HEK293 (cell line): ENCODE measurements around the gene SUPT3H.
"Not testable (repeated sequence)": the region's sequence is repeated elsewhere in the genome, so short reads cannot be mapped to it uniquely, and the experiment has no call there.

Experiments used
- CTCF ChIA-PET: fragments of 350-600 bp; formaldehyde crosslinking; extraction: SDS; loops from one replicate; lab custom pipeline; 2021; ENCODE audit warnings: antibody characterized with exemption; lab: Yijun Ruan, JAX
- POLR2A ChIA-PET: fragments of 300-600 bp; formaldehyde crosslinking; extraction: SDS; loops from one replicate; lab custom pipeline; 2020; ENCODE audit warnings: antibody characterized with exemption, inconsistent platforms; lab: Yijun Ruan, JAX
- H3K27ac ChIP-seq: fragments of 200-500 bp; sonication (Bioruptor generic); 2 replicates; pipeline ENCODE4 v1.5.1; 2014; ENCODE audit warnings: low read depth, low read length, control low read depth, inconsistent platforms; ENCODE audit errors: extremely low read depth
- H3K36me3 ChIP-seq, 2 experiments: fragments of 200-500 bp in 1 of 2; sonication (Bioruptor generic) in 1 of 2; 1 replicate in 1 of 2; 2 replicates in 1 of 2; pipeline ENCODE4 v1.5.1; 2014 to 2017; ENCODE audit warnings: inconsistent platforms in 2 of 2, low read length in 2 of 2; ENCODE audit not compliant: control insufficient read depth in 2 of 2, insufficient read depth in 1 of 2
- H3K4me1 ChIP-seq: fragments of 200-500 bp; sonication (Bioruptor generic); 2 replicates; pipeline ENCODE4 v1.5.1; 2014; ENCODE audit warnings: mild to moderate bottlenecking, low read length, inconsistent platforms; ENCODE audit not compliant: control insufficient read depth, insufficient read depth
- H3K4me3 ChIP-seq: 2 replicates; pipeline ENCODE4 v1.5.1; 2011; ENCODE audit warnings: low read depth, mild to moderate bottlenecking, control low read depth, low read length, moderate library complexity
- H3K9me3 ChIP-seq: fragments of 200-500 bp; sonication (Bioruptor generic); 2 replicates; pipeline ENCODE4 v1.5.1; 2014; ENCODE audit warnings: low read depth, low read length, inconsistent platforms; ENCODE audit not compliant: control insufficient read depth, insufficient read depth
- GLIS2 ChIP-seq: fragments of 450-650 bp; formaldehyde crosslinking; IDR thresholded peaks from 2 replicates; pipeline ENCODE4 v1.5.1; 2016; ENCODE audit warnings: missing biosample characterization, missing genetic modification characterization
- HOXC10 ChIP-seq: sonication (generic); formaldehyde crosslinking; IDR thresholded peaks from 2 replicates; pipeline ENCODE4 v1.8.1; 2023; ENCODE audit warnings: mild to moderate bottlenecking, missing genetic modification reagents
- SETDB1 ChIP-seq: IDR thresholded peaks from one replicate; pipeline ENCODE4 v1.6.1; 2017; ENCODE audit warnings: mild to moderate bottlenecking, low read length, moderate library complexity, mixed read lengths; ENCODE audit not compliant: insufficient read length
- SP7 ChIP-seq: fragments of 450-650 bp; formaldehyde crosslinking; IDR thresholded peaks from 2 replicates; pipeline ENCODE4 v1.5.1; 2016; ENCODE audit warnings: missing biosample characterization, missing genetic modification characterization
- YY2 ChIP-seq: fragments of 450-650 bp; formaldehyde crosslinking; IDR thresholded peaks from 2 replicates; pipeline ENCODE4 v1.5.1; 2016; ENCODE audit warnings: missing biosample characterization, missing genetic modification characterization
- ZBTB17 ChIP-seq: fragments of 450-650 bp; formaldehyde crosslinking; IDR thresholded peaks from 2 replicates; pipeline ENCODE4 v1.5.1; 2016; ENCODE audit warnings: missing biosample characterization, missing genetic modification characterization
- ZBTB21 ChIP-seq: fragments of 450-650 bp; formaldehyde crosslinking; IDR thresholded peaks from 2 replicates; pipeline ENCODE4 v1.5.1; 2017; ENCODE audit warnings: missing biosample characterization, missing genetic modification characterization
- ZFHX2 ChIP-seq: fragments of 450-650 bp; formaldehyde crosslinking; conservative IDR thresholded peaks from 2 replicates; pipeline ENCODE4 v1.5.1; 2016; ENCODE audit warnings: missing biosample characterization, missing genetic modification characterization
- ZNF169 ChIP-seq: fragments of 450-650 bp; formaldehyde crosslinking; IDR thresholded peaks from 2 replicates; pipeline ENCODE4 v1.5.1; 2016; ENCODE audit warnings: missing biosample characterization, missing genetic modification characterization
- ZNF473 ChIP-seq: fragments of 450-650 bp; formaldehyde crosslinking; IDR thresholded peaks from 2 replicates; pipeline ENCODE4 v1.5.1; 2017; ENCODE audit warnings: missing biosample characterization, missing genetic modification characterization
- ZNF561 ChIP-seq: fragments of 450-650 bp; IDR thresholded peaks from 2 replicates; pipeline ENCODE4 v1.5.1; 2018; ENCODE audit warnings: missing biosample characterization, missing genetic modification characterization, borderline replicate concordance
- ZNF621 ChIP-seq: fragments of 450-650 bp; formaldehyde crosslinking; IDR thresholded peaks from 2 replicates; pipeline ENCODE4 v1.5.1; 2017; ENCODE audit warnings: missing biosample characterization, missing genetic modification characterization
- ZSCAN16 ChIP-seq: fragments of 450-650 bp; formaldehyde crosslinking; IDR thresholded peaks from 2 replicates; pipeline ENCODE4 v1.5.1; 2016; ENCODE audit warnings: missing biosample characterization, missing genetic modification characterization
- ZSCAN23 ChIP-seq: fragments of 450-650 bp; formaldehyde crosslinking; IDR thresholded peaks from 2 replicates; pipeline ENCODE4 v1.5.1; 2016; ENCODE audit warnings: missing biosample characterization, missing genetic modification characterization
- TF ChIP-seq, protein P1 (sequence below): fragments of 450-650 bp; formaldehyde crosslinking; IDR thresholded peaks from 2 replicates; pipeline ENCODE4 v1.5.1; 2017; ENCODE audit warnings: missing biosample characterization, mild to moderate bottlenecking, missing genetic modification characterization, moderate library complexity
- TF ChIP-seq, protein P2 (sequence below): fragments of 450-650 bp; formaldehyde crosslinking; IDR thresholded peaks from 2 replicates; pipeline ENCODE4 v1.5.1; 2016; ENCODE audit warnings: missing biosample characterization, missing genetic modification characterization
- TF ChIP-seq, protein P3 (sequence below): fragments of 450-650 bp; formaldehyde crosslinking; IDR thresholded peaks from 2 replicates; pipeline ENCODE4 v1.5.1; 2016; ENCODE audit warnings: missing biosample characterization, missing genetic modification characterization
- TF ChIP-seq, protein P4 (sequence below): fragments of 450-650 bp; formaldehyde crosslinking; IDR thresholded peaks from 2 replicates; pipeline ENCODE4 v1.5.1; 2016; ENCODE audit warnings: missing biosample characterization, missing genetic modification characterization

Gene SUPT3H

DNA sequence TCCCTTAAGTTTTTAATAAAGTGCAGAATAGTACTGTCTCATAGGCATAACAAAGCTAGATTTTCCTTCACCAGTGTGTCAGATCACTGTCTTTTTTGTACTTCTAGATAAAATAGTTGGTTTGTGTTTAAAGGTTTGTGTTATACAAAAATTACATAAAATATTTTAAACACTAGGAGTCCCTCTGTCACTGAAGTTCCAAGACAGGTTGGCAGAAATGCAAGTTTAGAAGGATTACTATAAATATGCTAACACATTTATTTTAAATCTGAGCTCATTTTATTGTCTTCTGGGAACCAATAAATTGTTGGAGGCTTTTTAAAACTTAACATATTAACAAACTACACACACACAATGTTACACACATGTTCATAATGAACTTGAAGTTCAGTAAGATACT is 80.4 kb downstream of the SUPT3H start (continued):
- TF ChIP-seq ZSCAN23 (tag by site-specific recombination) (no peak), ZNF473 (tag by site-specific recombination) (no peak), ZBTB21 (tag by site-specific recombination) (no peak), GLIS2 (tag by site-specific recombination) (no peak), ZFHX2 (tag by site-specific recombination) (no peak), ZNF621 (tag by site-specific recombination) (no peak), ZNF561 (tag by site-specific recombination) (no peak), SETDB1 (no peak), HOXC10 (CRISPR knock-in tag) (no peak), ZNF169 (tag by site-specific recombination) (no peak)
- TF ChIP-seq, protein P1, sequence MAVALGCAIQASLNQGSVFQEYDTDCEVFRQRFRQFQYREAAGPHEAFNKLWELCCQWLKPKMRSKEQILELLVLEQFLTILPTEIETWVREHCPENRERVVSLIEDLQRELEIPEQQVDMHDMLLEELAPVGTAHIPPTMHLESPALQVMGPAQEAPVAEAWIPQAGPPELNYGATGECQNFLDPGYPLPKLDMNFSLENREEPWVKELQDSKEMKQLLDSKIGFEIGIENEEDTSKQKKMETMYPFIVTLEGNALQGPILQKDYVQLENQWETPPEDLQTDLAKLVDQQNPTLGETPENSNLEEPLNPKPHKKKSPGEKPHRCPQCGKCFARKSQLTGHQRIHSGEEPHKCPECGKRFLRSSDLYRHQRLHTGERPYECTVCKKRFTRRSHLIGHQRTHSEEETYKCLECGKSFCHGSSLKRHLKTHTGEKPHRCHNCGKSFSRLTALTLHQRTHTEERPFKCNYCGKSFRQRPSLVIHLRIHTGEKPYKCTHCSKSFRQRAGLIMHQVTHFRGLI, result no peak
- TF ChIP-seq, protein P2, sequence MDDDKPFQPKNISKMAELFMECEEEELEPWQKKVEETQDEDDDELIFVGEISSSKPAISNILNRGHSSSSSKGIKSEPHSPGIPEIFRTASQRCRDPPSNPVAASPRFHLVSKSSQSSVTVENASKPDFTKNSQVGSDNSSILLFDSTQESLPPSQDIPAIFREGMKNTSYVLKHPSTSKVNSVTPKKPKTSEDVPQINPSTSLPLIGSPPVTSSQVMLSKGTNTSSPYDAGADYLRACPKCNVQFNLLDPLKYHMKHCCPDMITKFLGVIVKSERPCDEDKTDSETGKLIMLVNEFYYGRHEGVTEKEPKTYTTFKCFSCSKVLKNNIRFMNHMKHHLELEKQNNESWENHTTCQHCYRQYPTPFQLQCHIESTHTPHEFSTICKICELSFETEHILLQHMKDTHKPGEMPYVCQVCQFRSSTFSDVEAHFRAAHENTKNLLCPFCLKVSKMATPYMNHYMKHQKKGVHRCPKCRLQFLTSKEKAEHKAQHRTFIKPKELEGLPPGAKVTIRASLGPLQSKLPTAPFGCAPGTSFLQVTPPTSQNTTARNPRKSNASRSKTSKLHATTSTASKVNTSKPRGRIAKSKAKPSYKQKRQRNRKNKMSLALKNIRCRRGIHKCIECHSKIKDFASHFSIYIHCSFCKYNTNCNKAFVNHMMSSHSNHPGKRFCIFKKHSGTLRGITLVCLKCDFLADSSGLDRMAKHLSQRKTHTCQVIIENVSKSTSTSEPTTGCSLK (tag by site-specific recombination), result no peak
- TF ChIP-seq, protein P3, sequence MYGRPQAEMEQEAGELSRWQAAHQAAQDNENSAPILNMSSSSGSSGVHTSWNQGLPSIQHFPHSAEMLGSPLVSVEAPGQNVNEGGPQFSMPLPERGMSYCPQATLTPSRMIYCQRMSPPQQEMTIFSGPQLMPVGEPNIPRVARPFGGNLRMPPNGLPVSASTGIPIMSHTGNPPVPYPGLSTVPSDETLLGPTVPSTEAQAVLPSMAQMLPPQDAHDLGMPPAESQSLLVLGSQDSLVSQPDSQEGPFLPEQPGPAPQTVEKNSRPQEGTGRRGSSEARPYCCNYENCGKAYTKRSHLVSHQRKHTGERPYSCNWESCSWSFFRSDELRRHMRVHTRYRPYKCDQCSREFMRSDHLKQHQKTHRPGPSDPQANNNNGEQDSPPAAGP (tag by site-specific recombination), result no peak

DNA sequence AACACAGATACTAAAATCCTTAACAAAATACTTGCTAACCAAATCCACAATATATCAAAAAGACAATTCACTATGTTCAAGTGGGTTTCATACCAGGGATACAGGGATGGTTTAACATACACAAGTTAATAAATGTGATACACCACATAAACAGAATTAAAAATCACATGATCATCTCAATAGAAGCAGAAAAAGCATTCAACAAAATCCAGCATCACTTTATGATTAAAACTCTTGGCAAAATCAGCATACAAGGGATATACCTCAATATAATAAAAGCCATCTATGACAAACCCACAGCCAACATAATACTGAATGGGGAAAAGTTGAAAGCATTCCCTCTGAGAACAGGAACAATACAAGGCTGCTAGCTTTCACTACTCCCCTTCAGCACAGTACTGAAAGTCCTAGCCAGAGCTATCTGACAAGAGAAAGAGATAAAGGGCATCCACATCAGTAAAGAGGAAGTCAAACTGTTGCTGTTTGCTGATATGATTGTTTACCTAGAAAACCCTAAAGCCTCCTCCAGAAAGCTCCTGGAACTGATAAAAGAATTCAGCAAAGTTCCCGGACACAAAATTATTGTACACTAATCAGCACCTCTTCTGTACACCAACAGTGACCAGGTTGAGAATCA is 83.6 kb downstream of the SUPT3H start:
- H3K27ac ChIP-seq, CTCF ChIA-PET, H3K36me3 ChIP-seq, H3K4me1 ChIP-seq, POLR2A ChIA-PET, H3K4me3 ChIP-seq, H3K9me3 ChIP-seq: not testable (repeated sequence)

DNA sequence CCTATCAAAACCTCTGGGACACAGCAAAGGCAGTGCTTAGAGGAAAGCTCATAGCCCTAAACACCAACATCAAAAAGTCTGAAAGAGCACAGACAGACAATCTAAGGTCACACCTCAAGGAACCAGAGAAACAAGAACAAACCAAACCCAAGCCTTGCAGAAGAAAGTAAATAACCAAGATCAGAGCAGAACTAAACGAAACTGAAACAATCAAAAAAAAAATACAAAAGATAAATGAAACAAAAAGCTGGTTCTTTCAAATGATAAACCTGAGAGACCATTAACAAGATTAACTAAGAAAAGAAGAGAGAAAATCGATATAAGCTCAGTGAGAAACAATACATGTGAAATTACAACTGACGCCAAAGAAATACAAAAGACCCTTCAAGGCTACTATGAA is 84.4 kb downstream of the SUPT3H start:
- Histone ChIP-seq H3K27ac (no peak overlapping the region), H3K36me3 (no peaks in the 10 kb centered on the region), H3K4me1 (no peaks in the 10 kb centered on the region), H3K9me3 (no peaks in the 10 kb centered on the region), H3K4me3 (no peak overlapping the region)
- TF ChIP-seq, protein P4, sequence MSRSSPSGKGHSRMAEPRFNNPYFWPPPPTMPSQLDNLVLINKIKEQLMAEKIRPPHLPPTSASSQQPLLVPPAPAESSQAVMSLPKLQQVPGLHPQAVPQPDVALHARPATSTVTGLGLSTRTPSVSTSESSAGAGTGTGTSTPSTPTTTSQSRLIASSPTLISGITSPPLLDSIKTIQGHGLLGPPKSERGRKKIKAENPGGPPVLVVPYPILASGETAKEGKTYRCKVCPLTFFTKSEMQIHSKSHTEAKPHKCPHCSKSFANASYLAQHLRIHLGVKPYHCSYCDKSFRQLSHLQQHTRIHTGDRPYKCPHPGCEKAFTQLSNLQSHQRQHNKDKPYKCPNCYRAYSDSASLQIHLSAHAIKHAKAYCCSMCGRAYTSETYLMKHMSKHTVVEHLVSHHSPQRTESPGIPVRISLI, result no peak
- TF ChIP-seq ZSCAN16 (tag by site-specific recombination) (no peak), SP7 (no peak), YY2 (tag by site-specific recombination) (no peak), ZBTB17 (no peak)
- ChIA-PET CTCF (no interaction called here), POLR2A (no interaction called here)
